Hepatocyte (in vitro differentiated cells): ENCODE results near the gene R3HDM4.
A peak's percentile ranks its signal among the peaks of the same experiment; 100 is the strongest.

ENCODE experiments used
- CTCF ChIP-seq: fragments of 200-600 bp; sonication (generic); IDR thresholded peaks from 2 replicates; pipeline ENCODE4 v1.5.1; 2016; ENCODE audit warnings: antibody characterized with exemption, mild to moderate bottlenecking; ENCODE audit not compliant: poor library complexity
- EZH2 ChIP-seq: fragments of 200-600 bp; sonication (generic); IDR thresholded peaks from 2 replicates; pipeline ENCODE4 v1.6.1; 2016; ENCODE audit warnings: antibody characterized with exemption, mild to moderate bottlenecking, borderline replicate concordance

DNA sequence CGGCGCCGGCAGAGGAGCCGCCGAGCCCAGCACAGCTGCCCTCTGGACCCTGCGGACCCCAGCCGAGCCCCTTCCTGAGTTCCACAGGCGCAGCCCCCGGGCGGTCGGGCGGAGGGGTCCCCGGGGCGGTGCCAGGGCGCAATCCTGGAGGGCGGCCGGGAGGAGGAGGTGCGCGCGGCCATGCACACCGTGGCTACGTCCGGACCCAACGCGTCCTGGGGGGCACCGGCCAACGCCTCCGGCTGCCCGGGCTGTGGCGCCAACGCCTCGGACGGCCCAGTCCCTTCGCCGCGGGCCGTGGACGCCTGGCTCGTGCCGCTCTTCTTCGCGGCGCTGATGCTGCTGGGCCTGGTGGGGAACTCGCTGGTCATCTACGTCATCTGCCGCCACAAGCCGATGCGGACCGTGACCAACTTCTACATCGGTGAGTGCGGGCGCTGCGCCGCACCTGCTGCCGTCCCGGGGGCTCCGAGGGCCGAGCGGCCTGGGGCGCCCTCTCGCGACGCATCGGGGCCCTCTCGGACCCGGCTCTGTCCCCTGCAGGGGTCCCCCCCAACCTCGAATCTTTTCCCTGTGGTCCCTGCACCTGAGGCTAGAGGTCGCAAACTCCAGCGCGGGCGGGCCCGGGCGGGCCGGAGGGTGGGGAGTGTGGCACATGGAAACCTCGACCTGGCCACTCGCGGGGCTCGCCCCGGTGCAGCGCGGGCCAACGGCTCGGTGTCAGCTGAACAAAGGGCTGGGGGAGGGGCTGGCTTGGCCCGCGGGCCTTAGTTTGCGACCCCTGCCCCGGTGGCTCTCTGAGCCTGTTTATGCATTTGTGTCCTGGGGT is 4.5 kb upstream of the R3HDM4 start, which contains the start of gene KISS1R:
- TF ChIP-seq CTCF (peak; percentile 63), EZH2 (no peak)
